ENCODE results near the gene BUD13.

The BUD13 gene

GRCh38 chr11:116715383-116715782 is 57.4 kb downstream of the BUD13 start:
- DNase-seq (ENCODE audit: low spot score): no peak

GRCh38 chr11:116714902-116715301 is 57.9 kb downstream of the BUD13 start:
- DNase-seq (ENCODE audit: low spot score): no peak

- no peak for DNase-seq (ENCODE audit: low spot score)
Observed at GRCh38 chr11:116712428-116712827, 60.4 kb downstream of the BUD13 start.

GRCh38 chr11:116710762-116711161 is 62.0 kb downstream of the BUD13 start:
- DNase-seq (ENCODE audit: low spot score): no peak

- no peak for DNase-seq (ENCODE audit: low spot score)
Observed at GRCh38 chr11:116710001-116710674, 62.6 kb downstream of the BUD13 start.

GRCh38 chr11:116707746-116708145 is 65.0 kb downstream of the BUD13 start:
- no peak for DNase-seq (ENCODE audit: low spot score)

GRCh38 chr11:116707161-116707629 is 65.6 kb downstream of the BUD13 start:
- no peak for DNase-seq (ENCODE audit: low spot score)

GRCh38 chr11:116703421-116703820 is 69.4 kb downstream of the BUD13 start:
- peak; percentile 79 for DNase-seq (ENCODE audit: low spot score)

GRCh38 chr11:116702772-116703385 is 69.9 kb downstream of the BUD13 start:
- DNase-seq (ENCODE audit: low spot score): no peak

GRCh38 chr11:116701876-116702275 is 70.9 kb downstream of the BUD13 start:
- DNase-seq (ENCODE audit: low spot score): no peak

GRCh38 chr11:116701297-116701801 is 71.4 kb downstream of the BUD13 start:
- no peak for DNase-seq (ENCODE audit: low spot score)

- no peak for DNase-seq (ENCODE audit: low spot score)
Observed at GRCh38 chr11:116700586-116701220, 72.1 kb downstream of the BUD13 start.

All from Ammon's horn (tissue), 1 donor.